ENCODE measurements around the gene GPC2.

DNA sequence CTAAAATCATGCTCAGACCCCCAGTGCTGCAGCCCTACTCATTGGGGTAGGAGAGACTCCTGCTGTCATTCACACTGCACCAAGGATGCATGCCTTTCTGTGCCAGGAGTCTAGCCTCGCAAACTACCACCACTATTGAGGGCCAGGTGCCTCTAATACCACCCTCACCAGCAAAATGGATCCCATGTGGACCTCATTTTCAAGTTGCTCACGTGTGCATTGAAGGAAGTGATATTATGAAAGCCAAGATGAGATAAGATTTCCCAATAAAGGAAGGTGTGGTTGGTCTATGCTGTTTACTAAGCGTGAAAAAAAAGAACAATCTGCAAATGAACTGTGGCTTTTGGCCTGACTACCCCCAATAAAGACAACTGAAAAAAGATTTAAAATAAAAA lies 35.6 kb downstream of the GPC2 start:
- TF ChIP-seq POLR2A (IDR thresholded peaks at IDR 0.05; ENCODE audit: low read depth, low read length): no peak
- TF ChIP-seq PAX5 (IDR thresholded peaks at IDR 0.05; ENCODE audit: insufficient read depth, low read length, severe bottlenecking): no peak
- no peak for TF ChIP-seq TAF1 (IDR thresholded peaks at IDR 0.05; ENCODE audit: low read depth, low read length)
